HG03103 (cell line): ENCODE data around the gene TPST1.
"Not testable (repeated sequence)": the region's sequence is repeated elsewhere in the genome, so short reads cannot be mapped to it uniquely, and the experiment has no call there.

Experiments used
- ATAC-seq: cut with Tn5 transposase; IDR thresholded peaks from one replicate; pipeline ENCODE4 v1.9.1; 2021; ENCODE audit warnings: low read depth; ENCODE audit not compliant: unreplicated experiment

TPST1 gene

GRCh38 chr7:66374141-66374840 is 169.2 kb downstream of the TPST1 start:
- ATAC-seq, result not testable (repeated sequence)

GRCh38 chr7:66376264-66376945 is 171.3 kb downstream of the TPST1 start:
- no peak for ATAC-seq

GRCh38 chr7:66377045-66377444 is 171.9 kb downstream of the TPST1 start:
- ATAC-seq, result no peak

GRCh38 chr7:66377714-66378113 is 172.6 kb downstream of the TPST1 start:
- ATAC-seq, result no peak

DNA sequence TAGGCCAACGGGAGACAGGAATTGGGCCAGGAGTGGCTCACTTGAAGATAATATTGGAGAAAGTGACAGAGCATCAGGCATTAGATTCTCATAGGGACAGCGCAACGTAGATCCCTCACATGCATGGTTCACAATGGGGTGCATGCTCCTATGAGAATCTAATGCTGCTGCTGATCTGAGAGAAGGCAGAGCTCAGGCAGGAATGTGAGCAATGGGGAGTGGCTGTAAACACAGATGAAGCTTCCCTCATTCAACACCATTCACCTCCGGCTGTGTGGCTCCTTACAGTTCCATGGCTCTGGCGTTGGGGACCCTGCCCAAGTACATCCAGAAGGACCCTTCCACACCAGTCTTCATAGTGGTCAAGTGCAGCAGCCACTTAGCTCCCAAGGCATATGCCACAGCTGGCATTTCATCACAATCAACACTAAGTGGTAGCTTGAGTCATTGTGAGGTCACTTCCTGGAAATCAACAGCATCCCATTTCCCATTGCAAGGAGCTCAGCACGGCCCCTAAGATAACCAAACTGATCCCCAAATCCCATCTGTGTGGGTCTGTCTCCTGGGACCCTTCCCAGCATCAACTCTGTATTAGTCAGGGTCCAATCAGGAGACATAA is 174.5 kb downstream of the TPST1 start:
- no peak for ATAC-seq

- no peak for ATAC-seq
These were observed 175.2 kb downstream of the TPST1 start for GRCh38 chr7:66380272-66380888.

DNA sequence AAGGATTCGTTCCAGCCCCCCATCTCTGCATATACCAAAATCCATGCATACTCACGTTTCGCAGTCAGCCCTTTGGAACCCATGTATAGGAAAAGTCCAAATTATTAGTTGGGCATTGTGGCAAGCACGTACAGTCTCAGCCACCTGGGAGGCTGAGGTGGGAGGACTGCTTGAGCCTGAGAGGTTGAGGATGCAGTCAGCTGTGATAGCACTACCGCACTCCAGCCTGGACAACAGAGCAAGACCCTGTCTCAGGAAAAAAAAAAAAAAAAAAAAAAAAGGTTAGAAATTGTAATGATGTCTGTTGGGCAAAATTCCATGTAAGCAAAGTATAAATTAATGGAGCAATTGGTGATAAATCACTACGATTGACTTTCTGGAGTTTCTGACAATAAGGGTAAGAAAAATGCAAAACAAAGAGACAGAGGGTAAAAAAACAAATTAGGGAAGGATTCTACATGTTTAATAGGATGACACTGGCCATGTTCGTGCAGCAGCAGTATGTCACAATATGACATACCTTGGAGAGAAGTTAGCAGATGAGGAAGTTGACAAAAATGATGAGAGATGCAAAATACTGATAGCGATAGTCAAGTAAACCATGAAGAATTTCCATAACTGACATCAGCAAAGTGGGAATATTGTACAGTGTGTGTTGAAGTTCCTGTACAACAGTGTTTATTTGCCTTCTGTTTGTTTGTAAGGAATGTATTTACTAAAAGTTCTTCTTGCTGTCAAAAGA is 177.2 kb downstream of the TPST1 start:
- not testable (repeated sequence) for ATAC-seq

- not testable (repeated sequence) for ATAC-seq
These were observed 180.2 kb downstream of the TPST1 start for GRCh38 chr7:66385191-66385905.

GRCh38 chr7:66395128-66395571 is 190.0 kb downstream of the TPST1 start:
- not testable (repeated sequence) for ATAC-seq

DNA sequence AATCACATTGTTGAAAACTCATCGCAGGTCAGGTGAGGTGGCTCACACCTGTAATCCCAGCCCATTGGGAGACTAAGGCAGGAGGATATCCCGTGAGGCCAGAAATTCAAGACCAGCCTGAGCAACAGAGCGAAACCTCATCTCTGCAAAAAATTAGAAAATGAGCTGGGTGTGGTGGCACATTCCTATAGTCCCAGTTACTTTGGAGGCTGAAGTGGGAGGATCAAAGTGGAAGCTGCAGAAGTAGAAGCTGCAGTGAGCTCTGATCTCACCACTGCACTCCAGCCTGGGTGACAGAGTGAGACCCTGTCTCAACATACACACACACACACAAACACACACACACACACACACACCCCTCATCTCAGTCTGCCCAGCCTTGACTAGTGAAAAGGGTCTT is 190.9 kb downstream of the TPST1 start:
- not testable (repeated sequence) for ATAC-seq

DNA sequence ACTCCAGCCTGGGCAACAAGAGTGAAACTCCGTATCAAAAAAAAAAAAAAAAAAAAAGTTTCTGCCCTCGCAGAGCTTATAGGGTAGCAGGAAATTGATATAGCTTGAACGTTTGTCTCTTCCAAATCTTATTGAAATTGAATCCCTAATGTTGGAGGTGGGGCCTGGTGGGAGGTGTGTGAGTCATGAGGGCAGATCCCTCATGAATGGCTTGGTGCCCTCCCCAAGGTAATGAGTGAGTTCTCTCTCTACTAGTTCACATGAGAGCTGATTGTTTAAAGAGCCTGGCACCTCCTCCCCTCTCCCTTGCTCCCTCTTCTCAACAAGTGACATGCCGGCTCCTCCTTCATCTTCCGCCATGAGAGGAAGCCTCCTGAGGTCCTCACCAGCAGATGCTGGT is 193.7 kb downstream of the TPST1 start:
- not testable (repeated sequence) for ATAC-seq

DNA sequence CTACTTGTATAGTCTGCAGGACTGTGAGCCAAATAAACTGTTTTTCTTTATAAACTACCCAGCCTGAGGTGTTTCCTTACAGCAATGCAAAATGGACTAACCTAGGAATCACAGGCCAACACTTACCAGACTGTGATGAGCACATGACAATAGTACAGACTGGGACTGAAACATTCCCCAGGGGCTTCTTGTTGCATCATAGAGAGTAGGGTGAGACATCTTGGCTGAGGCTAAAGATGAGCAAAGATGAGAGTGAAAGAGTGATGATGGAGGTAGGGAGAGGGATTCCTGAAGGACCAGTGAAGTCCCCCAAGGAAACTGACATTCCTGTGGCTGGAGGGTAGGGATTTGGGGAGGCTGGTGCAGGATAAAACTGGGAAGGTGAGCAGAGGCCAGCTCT is 194.4 kb downstream of the TPST1 start:
- ATAC-seq, result no peak

DNA sequence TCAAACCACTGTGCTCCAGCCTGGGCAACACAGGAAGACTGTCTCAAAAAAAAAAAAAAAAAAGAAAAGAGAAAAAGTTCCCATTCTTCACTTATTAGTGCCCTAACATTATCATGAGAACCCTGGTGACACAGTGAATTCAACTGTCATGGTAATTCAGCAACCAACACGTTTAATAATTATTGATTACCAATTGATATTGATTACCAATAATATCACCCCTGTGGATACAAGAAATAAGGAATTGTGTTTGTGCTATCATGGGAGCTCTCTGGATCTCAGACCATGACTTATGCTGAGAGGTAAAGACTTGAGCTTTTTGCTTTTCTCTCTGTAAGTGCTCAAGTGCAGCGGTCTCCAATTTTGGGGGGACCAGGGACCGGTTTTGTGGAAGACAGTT is 195.3 kb downstream of the TPST1 start:
- ATAC-seq, result no peak

DNA sequence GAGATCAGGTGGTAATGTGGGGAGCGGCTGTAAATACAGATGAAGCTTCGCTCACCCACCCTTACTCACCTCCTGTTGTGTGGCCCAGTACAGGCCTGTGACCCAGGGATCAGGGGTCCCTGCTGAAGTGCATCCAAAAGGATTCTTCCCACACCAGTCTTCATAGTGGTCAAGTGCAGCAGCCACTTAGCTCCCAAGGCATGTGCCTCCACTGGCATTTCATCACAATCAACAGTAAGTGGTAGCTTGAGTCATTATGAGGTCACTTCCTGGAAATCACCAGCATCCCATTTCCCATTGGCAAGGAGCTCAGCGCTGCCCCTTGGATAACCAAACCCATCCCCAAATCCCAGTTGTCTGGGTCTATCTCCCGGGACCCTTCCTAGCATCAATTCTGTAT is 196.0 kb downstream of the TPST1 start:
- not testable (repeated sequence) for ATAC-seq

DNA sequence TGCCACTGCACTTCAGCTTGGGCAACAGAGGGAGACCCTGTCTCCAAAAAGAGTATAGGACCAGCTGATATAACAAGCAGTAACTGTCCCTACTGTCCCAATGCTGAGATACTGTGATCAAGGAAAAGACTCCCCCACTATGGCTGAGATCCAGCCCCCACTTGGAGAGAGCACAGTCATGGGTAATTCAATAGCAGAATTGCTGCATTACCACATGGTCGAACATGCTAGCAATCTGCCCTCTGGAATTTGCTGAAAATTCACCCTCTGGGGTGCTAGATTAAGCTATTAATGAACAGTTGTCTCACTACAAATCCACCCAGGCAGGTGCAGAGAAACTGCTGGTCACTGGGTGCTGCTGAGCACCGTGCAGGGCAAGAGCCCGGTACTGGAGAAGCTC is 196.8 kb downstream of the TPST1 start:
- ATAC-seq, result not testable (repeated sequence)

DNA sequence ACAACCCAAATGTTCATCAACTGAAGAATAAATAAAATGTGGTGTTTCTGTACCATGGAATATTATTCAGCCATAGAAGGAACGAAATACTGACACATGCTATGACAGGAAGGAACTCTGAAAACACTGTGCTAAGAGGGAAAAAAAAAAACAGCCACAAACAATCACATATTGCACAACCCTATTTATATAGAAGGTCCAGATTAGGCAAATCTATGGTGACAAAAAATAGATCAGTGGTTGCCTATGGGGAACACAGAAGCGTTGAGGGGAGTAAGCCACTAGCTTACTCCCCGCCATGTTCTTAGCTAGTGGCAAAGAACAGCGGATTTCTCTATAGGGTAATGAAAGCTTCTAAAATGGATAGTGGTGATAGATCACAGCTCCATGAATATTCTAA is 198.4 kb downstream of the TPST1 start:
- ATAC-seq, result no peak

DNA sequence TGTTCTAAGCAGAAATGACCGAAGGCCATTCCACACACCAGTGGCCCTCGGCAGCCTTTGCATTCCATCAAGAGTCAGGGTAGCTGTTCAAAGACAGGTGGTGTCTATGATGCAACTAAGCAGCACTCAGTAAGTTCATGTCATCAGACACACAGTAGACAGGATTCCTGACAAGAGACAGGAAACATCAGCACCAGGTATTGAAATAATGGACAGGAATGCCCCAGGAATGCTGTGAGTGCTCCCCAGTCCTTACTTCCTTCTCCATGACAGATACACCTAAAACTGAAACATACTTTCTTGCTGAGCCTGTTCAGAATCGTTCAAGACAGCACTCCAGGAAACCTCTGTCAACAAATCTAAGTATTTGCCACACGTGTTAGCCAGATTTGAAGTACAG is 204.4 kb downstream of the TPST1 start:
- ATAC-seq, result no peak
